ENCODE results near the gene ILDR2.

DNA sequence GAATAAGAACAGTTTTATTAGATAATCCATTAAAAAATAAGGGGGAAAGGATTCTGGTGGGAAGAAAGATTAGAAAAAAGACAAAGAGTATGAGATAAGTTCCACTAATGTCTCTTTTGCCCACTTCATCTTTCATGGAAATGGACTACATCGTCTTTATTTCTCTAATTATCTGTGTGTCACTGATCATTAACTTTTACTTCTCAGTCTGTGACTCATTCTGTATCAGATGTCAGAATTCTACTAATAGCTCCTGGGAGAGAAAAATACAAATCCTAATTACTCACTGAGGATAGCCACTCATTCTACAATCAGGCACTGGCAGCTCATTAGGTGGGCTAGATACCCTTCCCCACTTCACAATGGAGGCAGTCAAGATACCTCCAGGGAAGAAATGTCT, 41.7 kb downstream of the ILDR2 start:
- no peak for TF ChIP-seq POLR2A (IDR thresholded peaks at IDR 0.05)
- TF ChIP-seq, protein P1, sequence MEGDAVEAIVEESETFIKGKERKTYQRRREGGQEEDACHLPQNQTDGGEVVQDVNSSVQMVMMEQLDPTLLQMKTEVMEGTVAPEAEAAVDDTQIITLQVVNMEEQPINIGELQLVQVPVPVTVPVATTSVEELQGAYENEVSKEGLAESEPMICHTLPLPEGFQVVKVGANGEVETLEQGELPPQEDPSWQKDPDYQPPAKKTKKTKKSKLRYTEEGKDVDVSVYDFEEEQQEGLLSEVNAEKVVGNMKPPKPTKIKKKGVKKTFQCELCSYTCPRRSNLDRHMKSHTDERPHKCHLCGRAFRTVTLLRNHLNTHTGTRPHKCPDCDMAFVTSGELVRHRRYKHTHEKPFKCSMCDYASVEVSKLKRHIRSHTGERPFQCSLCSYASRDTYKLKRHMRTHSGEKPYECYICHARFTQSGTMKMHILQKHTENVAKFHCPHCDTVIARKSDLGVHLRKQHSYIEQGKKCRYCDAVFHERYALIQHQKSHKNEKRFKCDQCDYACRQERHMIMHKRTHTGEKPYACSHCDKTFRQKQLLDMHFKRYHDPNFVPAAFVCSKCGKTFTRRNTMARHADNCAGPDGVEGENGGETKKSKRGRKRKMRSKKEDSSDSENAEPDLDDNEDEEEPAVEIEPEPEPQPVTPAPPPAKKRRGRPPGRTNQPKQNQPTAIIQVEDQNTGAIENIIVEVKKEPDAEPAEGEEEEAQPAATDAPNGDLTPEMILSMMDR (IDR thresholded peaks at IDR 0.05) = no peak

Measured in esophagus squamous epithelium (tissue), 4 donors.